GM19372 (cell line): ENCODE measurements around the gene OPCML.

Experiments
- ATAC-seq: cut with Tn5 transposase; IDR thresholded peaks from one replicate; pipeline ENCODE4 v1.9.1; 2021; ENCODE audit warnings: mild to moderate bottlenecking, low read depth, moderate library complexity; ENCODE audit not compliant: unreplicated experiment

The OPCML gene

DNA sequence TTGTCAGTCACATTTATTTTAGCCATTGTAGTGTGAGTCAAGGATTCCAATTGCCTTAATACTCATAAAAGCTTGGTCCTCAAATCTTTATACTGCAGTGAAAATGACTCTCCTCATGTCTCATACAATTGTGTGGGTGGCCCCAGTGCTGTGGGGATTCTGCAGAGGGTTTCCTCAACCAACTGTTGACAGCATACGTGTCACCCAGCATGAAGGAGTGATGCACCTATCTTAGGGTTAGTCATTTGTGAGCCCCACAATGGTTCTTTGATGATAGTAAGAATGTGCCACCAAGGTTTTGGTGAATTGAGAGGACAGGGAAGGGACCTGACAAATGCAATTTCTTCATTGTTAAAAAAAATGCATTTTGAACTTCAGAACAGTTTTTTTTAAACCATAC, 1046.2 kb downstream of the OPCML start:
- no peak for ATAC-seq

DNA sequence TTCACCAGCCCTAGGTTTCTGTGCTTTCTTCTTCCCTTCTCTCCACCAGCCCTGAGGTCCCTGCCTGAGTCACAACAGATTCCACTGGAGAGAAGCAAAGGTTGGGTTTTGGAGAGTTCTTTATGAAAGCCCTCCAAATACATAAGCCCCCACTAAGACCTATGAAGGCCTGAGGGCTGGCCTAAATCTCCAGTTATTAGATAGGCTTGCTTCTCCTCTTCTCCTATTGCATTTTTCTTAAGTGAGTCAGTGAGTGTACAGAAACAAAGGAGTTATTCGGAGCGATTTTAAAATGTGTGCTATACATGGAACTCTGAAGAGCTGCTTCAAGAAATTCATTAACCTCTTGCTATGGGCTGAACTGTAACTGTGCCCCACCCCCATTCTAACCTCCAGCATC, 1057.3 kb downstream of the OPCML start:
- ATAC-seq = no peak

DNA sequence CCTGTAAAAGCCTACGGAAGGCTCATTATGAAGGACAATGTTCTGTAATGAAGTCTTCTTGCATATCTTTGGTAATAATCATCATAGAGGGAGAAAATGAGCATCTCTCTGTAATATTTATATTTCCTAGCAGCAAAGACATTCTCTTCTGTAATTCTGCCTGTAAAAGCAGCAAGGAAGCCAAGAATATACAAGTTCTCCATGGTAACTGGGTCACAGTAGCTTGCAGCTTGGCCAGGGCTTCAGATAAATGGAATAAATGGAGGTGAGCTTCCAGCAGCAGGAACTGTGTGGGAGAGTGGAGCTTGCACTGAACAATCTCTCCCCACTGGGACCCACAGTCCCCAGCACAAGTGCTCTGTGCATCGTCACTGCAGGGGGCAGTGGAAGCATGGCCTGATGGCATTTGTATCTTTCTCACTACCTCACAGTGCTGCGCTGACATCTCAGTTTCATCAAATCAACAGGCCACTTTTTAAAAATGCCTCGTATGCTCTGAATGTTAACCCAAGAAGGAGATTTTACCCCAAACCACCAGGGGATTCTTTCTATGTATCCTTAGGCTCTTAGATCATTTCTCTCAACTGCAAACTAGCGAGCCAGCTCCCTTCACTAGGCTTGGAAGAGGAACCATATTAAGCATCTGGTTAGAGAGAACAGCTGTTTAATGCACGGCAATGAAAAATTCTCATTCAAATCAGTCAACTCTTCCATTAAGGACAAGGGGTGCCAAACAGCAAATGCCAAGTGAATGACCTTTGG, 1059.7 kb downstream of the OPCML start:
- ATAC-seq = no peak

DNA sequence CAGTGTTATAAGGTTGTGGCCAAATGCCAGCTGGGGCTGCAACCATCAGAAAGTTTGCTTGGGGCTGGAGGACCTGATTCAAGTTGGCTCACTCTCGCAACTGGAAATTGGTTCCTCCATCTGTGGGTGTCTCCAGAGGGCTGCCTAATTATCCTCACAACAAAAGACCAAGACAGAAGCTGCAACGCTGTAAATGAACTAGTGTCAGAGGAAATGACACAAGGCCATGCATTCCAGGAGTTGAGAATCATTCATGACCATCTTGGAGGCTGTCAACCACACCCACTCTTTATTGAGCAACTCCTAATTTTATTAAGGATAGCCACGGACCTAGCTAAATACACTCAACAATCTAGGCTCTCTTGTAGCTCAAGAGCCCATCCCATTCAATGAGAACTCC, 1060.8 kb downstream of the OPCML start:
- no peak for ATAC-seq

- ATAC-seq = no peak
Measured at GRCh38 chr11:132466983-132467382, 1065.3 kb downstream of the OPCML start.

DNA sequence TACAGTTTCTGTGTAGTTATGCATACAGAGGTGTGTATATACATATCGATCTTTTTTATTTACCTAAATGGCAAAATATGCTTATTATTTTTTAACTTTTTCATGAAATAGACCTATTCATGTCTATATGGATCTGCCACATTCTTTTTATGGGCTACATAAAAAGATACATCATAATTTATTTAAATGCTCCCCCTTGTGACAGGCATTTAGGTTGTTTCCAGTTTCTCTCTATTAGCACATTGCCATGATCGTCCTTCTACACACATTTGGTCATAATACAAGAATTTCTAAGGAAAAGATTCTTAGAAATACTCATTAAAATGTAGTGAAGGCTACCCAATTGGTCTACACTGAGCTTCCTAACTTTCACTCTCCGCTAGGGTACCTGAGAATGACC, 1067.4 kb downstream of the OPCML start:
- ATAC-seq = no peak

DNA sequence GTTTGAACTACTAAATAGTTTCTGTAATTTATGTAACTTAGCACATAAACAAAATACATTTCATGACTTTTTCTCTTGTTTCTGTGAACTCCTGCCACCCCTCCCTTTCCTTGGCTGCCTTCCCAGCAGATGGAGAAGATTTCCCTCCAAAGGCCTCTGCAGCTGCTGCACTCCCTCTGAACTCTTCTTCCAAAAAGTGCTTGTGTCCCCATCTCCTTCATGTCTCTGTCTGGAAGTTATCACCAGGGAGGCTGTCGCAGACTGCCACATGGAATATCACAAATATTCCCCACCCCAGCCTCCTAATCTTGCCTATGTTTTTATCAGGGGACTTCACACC, 1068.3 kb downstream of the OPCML start:
- no peak for ATAC-seq

DNA sequence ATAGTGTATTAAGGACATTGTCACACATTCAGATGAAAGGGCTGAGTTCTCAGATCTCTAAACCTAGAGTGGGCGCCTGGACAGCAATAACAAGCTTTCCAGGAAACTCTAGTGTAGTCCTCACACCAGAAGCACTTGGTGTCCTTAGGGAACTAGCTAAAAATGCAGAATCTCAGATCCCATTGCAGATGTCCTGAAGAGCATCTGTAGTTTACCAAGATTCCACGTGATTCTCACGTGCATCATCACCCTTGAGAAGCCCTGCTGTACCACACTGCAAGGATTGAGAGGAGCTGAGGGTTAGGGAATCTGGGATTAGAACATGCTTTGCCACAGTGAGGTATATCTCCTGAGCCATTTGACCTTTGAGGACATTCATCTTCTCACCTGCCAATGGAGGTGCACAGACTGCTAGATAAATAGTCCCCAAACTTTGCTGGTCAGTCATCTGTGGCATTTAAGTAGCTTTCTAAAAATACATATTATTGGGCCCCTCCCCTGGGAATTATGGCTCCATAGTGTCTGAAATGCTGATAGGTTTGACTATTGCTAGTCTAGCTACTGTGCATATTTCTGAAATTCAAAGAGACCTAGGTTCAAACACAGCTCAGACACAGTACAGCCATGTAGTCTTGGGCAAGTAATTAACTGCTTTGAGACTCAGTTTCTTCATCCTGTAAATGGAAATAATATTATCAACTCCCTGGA, 1068.9 kb downstream of the OPCML start:
- ATAC-seq = no peak

GRCh38 chr11:132459736-132460135, 1072.6 kb downstream of the OPCML start:
- ATAC-seq = no peak

GRCh38 chr11:132457445-132457844, 1074.9 kb downstream of the OPCML start:
- no peak for ATAC-seq

- ATAC-seq = no peak
Measured at GRCh38 chr11:132456751-132457328, 1075.5 kb downstream of the OPCML start.

- no peak for ATAC-seq
Measured at GRCh38 chr11:132455044-132455443, 1077.3 kb downstream of the OPCML start.

DNA sequence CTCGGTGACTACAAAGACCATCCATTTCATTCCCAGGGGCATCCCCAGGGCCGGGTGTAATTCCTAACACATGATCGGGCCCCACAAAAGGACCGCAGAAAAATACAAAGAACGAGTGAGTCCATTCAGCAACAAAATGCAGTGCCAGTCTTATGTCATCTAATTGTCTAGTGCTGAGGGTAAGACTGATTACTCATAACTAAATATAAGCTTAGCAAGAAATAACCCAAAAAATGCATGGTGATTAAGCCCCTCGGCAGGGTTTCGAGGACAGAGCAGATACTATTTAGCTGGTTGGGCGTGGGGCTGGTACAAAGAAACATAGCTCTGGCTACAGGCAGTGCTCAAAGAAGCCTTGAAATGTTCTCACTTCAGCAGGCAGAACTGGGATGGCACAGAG, 1078.9 kb downstream of the OPCML start:
- no peak for ATAC-seq

DNA sequence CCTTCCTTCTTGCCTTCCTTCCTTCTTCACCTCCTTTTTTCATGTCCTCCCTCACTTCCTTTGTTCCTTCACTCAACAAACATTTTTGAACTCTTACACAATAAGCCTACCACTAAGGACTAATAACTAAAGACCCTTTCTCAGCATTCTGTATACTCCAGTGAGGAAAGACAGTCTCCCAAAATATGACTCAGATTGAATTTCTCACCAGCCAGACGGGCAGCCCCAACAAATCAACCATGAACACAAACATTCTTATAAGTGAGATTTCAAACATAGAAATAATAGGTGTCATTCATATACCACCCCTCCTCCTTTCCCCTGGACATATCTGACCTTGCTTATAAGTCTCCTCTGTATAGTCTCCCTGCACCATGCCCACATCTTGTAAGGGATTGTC, 1079.7 kb downstream of the OPCML start:
- ATAC-seq = no peak

DNA sequence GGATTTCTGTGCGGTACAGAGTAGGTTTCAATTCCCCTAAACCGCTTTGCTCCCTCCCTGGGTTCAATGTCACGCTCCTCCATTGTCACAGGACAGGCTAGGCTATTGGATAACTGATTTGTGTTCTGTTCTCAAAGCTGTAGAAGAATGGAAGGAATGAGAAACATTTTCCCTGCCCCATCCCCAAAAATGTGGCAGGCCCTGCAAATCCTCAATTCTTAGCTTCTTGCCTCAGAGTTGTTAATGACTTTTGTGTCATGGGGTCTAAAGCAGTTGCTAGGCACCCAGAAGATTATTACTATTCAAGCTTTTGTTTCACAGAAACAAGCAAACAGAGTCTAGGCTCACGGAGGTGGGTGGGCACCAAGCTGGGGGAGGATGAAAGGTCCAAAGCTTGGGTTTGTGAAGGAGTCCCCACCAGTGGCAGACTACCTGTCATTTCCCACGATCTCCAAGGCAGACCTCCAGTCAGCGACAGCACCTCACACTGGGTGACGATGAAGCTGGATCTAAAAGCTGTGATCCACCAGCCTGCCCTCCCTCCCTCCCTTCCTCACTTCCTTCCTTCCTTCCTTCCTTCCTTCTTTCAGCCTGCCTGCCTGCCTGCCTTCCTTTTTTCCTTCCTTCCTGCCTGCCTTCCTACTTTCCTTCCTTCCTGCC, 1080.2 kb downstream of the OPCML start:
- no peak for ATAC-seq

DNA sequence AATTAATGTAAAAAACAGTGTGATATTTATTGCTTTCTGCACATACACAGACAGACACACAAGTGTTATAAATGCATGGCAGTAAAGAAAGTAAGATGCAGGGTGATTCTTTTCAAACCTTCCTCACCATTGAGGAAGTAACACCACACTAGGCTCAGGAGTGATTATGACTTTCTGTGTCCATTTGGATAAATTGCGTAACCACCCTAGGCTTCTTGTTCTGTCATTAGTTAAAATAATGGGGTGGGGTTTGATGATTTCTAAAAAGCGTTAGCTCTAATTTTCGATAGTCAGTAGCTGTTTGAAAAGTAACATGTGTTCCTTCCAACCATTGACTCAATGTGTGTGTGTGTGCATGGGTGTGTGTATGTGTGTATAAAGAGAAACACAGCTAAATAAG, 1081.7 kb downstream of the OPCML start:
- no peak for ATAC-seq

DNA sequence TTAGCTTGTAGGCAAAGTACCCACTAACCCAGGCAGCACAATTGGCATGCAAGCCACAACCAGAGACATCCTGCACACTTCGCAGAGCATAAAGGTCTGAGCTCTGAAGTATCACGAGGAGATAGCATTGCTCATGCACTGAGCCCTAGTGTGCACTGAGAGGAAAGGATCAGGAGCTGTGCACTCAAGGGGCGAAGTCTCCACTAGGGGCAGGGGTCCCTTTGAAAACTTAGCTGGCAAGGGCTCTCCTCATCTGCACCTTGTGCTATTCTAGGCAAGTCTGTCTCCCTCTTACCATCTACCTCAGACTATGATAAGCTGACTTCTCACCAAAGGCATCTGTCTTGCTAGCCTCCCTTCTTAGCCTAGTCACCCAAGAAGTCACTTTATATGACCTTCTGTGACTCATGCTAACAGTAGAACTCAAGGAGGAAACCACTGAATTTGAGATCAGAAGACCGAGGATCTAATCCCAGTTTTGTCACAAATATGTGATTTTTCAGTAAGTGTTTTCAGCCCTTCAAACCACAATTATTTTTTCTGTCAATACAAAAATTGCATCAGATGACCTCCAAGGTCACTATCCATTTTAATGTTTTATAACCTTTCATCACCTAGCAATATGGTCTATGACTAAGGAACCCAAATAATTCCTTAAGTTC, 1083.8 kb downstream of the OPCML start:
- ATAC-seq = no peak

- no peak for ATAC-seq
Measured at GRCh38 chr11:132447761-132448160, 1084.5 kb downstream of the OPCML start.

DNA sequence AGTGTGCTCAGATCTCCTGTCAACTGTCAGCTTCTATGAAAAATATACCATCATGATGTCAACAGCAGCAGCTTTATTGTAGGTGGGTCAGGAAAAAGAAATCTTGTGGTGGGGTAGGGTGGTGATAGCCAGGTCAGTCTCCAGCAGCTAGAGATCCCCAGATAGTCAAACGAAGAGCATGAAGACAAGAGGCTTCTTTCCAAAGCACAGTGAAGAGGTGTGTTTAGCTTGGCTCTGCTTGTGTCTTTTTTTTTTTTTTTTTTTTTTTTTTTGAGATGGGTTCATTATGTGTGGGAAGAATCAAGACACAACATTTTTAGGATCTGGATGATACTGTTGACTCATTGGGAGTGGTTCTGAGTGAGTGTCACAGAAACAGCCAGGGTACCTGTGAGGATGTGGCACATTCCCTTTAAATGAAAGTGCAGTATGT, 1086.4 kb downstream of the OPCML start:
- no peak for ATAC-seq

- ATAC-seq = no peak
Measured at GRCh38 chr11:132444911-132445310, 1087.4 kb downstream of the OPCML start.

- no peak for ATAC-seq
Measured at GRCh38 chr11:132439711-132440255, 1092.5 kb downstream of the OPCML start.
